ENCODE data around the gene ANKS1A.

Gene ANKS1A

GRCh38 chr6:35084511-35085203, 195.6 kb downstream of the ANKS1A start:
- no peak for DNase-seq (ENCODE audit: low read depth, low spot score)

GRCh38 chr6:35085359-35086281, 196.6 kb downstream of the ANKS1A start:
- DNase-seq (ENCODE audit: low read depth, low spot score) = no peak

GRCh38 chr6:35086282-35086632, 197.2 kb downstream of the ANKS1A start:
- no peak for DNase-seq (ENCODE audit: low read depth, low spot score)

- no peak for DNase-seq (ENCODE audit: low read depth, low spot score)
Observed at GRCh38 chr6:35086636-35087360, 197.7 kb downstream of the ANKS1A start.

GRCh38 chr6:35087361-35088280, 198.6 kb downstream of the ANKS1A start:
- no peak for DNase-seq (ENCODE audit: low read depth, low spot score)

GRCh38 chr6:35088281-35089215, 199.5 kb downstream of the ANKS1A start:
- no peak for DNase-seq (ENCODE audit: low read depth, low spot score)

- no peak for DNase-seq (ENCODE audit: low read depth, low spot score)
Observed at GRCh38 chr6:35089216-35089934, 200.3 kb downstream of the ANKS1A start.

GRCh38 chr6:35089935-35090505, 201.0 kb downstream of the ANKS1A start:
- no peak for DNase-seq (ENCODE audit: low read depth, low spot score)

- no peak for DNase-seq (ENCODE audit: low read depth, low spot score)
Observed at GRCh38 chr6:35090734-35091133, 201.7 kb downstream of the ANKS1A start.

- DNase-seq (ENCODE audit: low read depth, low spot score) = no peak
Observed at GRCh38 chr6:35091346-35092083, 202.5 kb downstream of the ANKS1A start.

GRCh38 chr6:35092362-35093117, 203.5 kb downstream of the ANKS1A start:
- no peak for DNase-seq (ENCODE audit: low read depth, low spot score)

GRCh38 chr6:35093118-35093445, 204.0 kb downstream of the ANKS1A start:
- DNase-seq (ENCODE audit: low read depth, low spot score) = no peak

- no peak for DNase-seq (ENCODE audit: low read depth, low spot score)
Observed at GRCh38 chr6:35093783-35094182, 204.7 kb downstream of the ANKS1A start.

GRCh38 chr6:35094183-35094582, 205.1 kb downstream of the ANKS1A start:
- no peak for DNase-seq (ENCODE audit: low read depth, low spot score)

GRCh38 chr6:35096129-35096862, 207.2 kb downstream of the ANKS1A start:
- no peak for DNase-seq (ENCODE audit: low read depth, low spot score)

GRCh38 chr6:35099116-35099515, 210.1 kb downstream of the ANKS1A start:
- no peak for DNase-seq (ENCODE audit: low read depth, low spot score)

- DNase-seq (ENCODE audit: low read depth, low spot score) = no peak
Observed at GRCh38 chr6:35105078-35105477, 216.0 kb downstream of the ANKS1A start.
